OCI-LY3 (cell line): ENCODE data around the gene KIF25.

Experiments
- H2AFZ ChIP-seq: fragments of 200-600, 300-600 bp; shearing (Covaris generic); 2 replicates; pipeline ENCODE4 v1.6.0; 2014; ENCODE audit warnings: antibody characterized with exemption, low read depth, low read length
- H3K27ac ChIP-seq: fragments of 200-600, 300-600 bp; sonication (generic); 2 replicates; pipeline ENCODE4 v1.5.1; 2014; ENCODE audit warnings: mild to moderate bottlenecking, low read length, moderate library complexity, mixed read lengths
- H3K27me3 ChIP-seq: fragments of 200-600, 300-600 bp; sonication (generic); 2 replicates; pipeline ENCODE4 v1.6.1; 2014; ENCODE audit warnings: low read depth, low read length, mixed read lengths
- H3K36me3 ChIP-seq: fragments of 200-600, 300-600 bp; sonication (generic); replicated peaks from 2 replicates; pipeline ENCODE3; 2014; ENCODE audit warnings: low read depth, low read length, mixed read lengths
- H3K4me1 ChIP-seq: fragments of 300-600, 200-600 bp; sonication (generic); 2 replicates; pipeline ENCODE4 v1.6.1; 2014; ENCODE audit warnings: low read length, mixed read lengths
- H3K4me2 ChIP-seq: fragments of 200-600, 300-600 bp; sonication (generic); 2 replicates; pipeline ENCODE4 v1.6.1; 2014; ENCODE audit warnings: low read length, mixed read lengths
- H3K4me3 ChIP-seq: fragments of 300-600, 200-600 bp; sonication (generic); 2 replicates; pipeline ENCODE4 v1.5.1; 2014; ENCODE audit warnings: antibody characterized with exemption, mild to moderate bottlenecking, low read length, moderate library complexity
- H3K79me2 ChIP-seq: fragments of 300-600, 200-600 bp; shearing (Covaris generic); 2 replicates; pipeline ENCODE4 v1.6.1; 2014; ENCODE audit warnings: mild to moderate bottlenecking, low read length, mixed read lengths
- H3K9ac ChIP-seq: fragments of 300-600, 200-600 bp; shearing (Covaris generic); 2 replicates; pipeline ENCODE4 v1.6.0; 2014; ENCODE audit warnings: mild to moderate bottlenecking, low read length, moderate library complexity
- H3K9me3 ChIP-seq: fragments of 200-600, 300-600 bp; shearing (Covaris generic); 2 replicates; pipeline ENCODE4 v1.6.1; 2014; ENCODE audit warnings: low read length, mixed read lengths; ENCODE audit not compliant: insufficient read depth
- H4K20me1 ChIP-seq: fragments of 200-600, 300-600 bp; sonication (generic); 2 replicates; pipeline ENCODE4 v1.6.1; 2016; ENCODE audit warnings: low read length, mixed read lengths; ENCODE audit not compliant: insufficient read depth
- CTCF ChIP-seq: fragments of 200-600, 300-600 bp; sonication (generic); IDR thresholded peaks from 2 replicates; pipeline ENCODE4 v1.5.1; 2014; ENCODE audit warnings: antibody characterized with exemption, low read length, low read depth
- EZH2phosphoT487 ChIP-seq: fragments of 200-600 bp; shearing (Covaris generic); IDR thresholded peaks from 2 replicates; pipeline ENCODE4 v1.6.1; 2018; ENCODE audit warnings: antibody characterized with exemption, mixed run types, low read depth

The KIF25 gene

GRCh38 chr6:168088161-168089053 lies 90.9 kb downstream of the KIF25 start:
- Histone ChIP-seq H3K4me2 (no peak overlapping the region), H3K27me3 (no peaks in the 10 kb centered on the region), H3K79me2 (no peaks in the 10 kb centered on the region), H3K9ac (no peak overlapping the region), H3K4me3 (no peak overlapping the region), H3K36me3 (no peaks in the 10 kb centered on the region), H3K4me1 (no peaks in the 10 kb centered on the region), H3K9me3 (no peaks in the 10 kb centered on the region), H4K20me1 (no peaks in the 10 kb centered on the region), H3K27ac (no peak overlapping the region), H2AFZ (no peak overlapping the region)
- no peak for TF ChIP-seq CTCF

- no peak overlapping the region for H3K9ac ChIP-seq
- H3K79me2 ChIP-seq, result no peaks in the 10 kb centered on the region
- TF ChIP-seq EZH2phosphoT487 (no peak), CTCF (no peak)
- H3K4me3 ChIP-seq, result no peak overlapping the region
- H3K36me3 ChIP-seq, result no peaks in the 10 kb centered on the region
- H3K9me3 ChIP-seq, result no peaks in the 10 kb centered on the region
- H3K4me1 ChIP-seq, result no peaks in the 10 kb centered on the region
- no peak overlapping the region for H3K27ac ChIP-seq
- no peak overlapping the region for H3K4me2 ChIP-seq
- H2AFZ ChIP-seq, result no peak overlapping the region
- no peaks in the 10 kb centered on the region for H4K20me1 ChIP-seq
- H3K27me3 ChIP-seq, result no peaks in the 10 kb centered on the region
These were observed 92.0 kb downstream of the KIF25 start for GRCh38 chr6:168089186-168090063.

GRCh38 chr6:168090064-168090690 lies 92.7 kb downstream of the KIF25 start:
- no peak overlapping the region for H2AFZ ChIP-seq
- no peaks in the 10 kb centered on the region for H4K20me1 ChIP-seq
- H3K9me3 ChIP-seq, result no peaks in the 10 kb centered on the region
- H3K9ac ChIP-seq, result no peak overlapping the region
- no peaks in the 10 kb centered on the region for H3K79me2 ChIP-seq
- H3K27me3 ChIP-seq, result no peaks in the 10 kb centered on the region
- no peaks in the 10 kb centered on the region for H3K4me1 ChIP-seq
- H3K4me2 ChIP-seq, result no peak overlapping the region
- no peak for TF ChIP-seq CTCF
- no peak for TF ChIP-seq EZH2phosphoT487
- no peak overlapping the region for H3K4me3 ChIP-seq
- H3K36me3 ChIP-seq, result no peaks in the 10 kb centered on the region
- no peak overlapping the region for H3K27ac ChIP-seq

- Histone ChIP-seq H3K4me1 (no peaks in the 10 kb centered on the region), H2AFZ (no peak overlapping the region), H3K9ac (no peak overlapping the region), H3K27me3 (no peaks in the 10 kb centered on the region), H3K79me2 (no peaks in the 10 kb centered on the region), H3K4me2 (no peak overlapping the region), H3K9me3 (no peaks in the 10 kb centered on the region), H3K4me3 (no peak overlapping the region), H4K20me1 (no peaks in the 10 kb centered on the region), H3K36me3 (no peaks in the 10 kb centered on the region), H3K27ac (no peak overlapping the region)
- TF ChIP-seq EZH2phosphoT487 (no peak), CTCF (no peak)
These were observed 93.2 kb downstream of the KIF25 start for GRCh38 chr6:168090706-168091105.
